SW 1271 (cell line): ENCODE results near the gene SOX6.
"Not testable (repeated sequence)": the region's sequence is repeated elsewhere in the genome, so short reads cannot be mapped to it uniquely, and the experiment has no call there.

Experiments
- DNase-seq, 2 experiments: peaks; one replicate each; lab custom pipeline; 2025; lab: John Stamatoyannopoulos, UW

Gene SOX6

DNA sequence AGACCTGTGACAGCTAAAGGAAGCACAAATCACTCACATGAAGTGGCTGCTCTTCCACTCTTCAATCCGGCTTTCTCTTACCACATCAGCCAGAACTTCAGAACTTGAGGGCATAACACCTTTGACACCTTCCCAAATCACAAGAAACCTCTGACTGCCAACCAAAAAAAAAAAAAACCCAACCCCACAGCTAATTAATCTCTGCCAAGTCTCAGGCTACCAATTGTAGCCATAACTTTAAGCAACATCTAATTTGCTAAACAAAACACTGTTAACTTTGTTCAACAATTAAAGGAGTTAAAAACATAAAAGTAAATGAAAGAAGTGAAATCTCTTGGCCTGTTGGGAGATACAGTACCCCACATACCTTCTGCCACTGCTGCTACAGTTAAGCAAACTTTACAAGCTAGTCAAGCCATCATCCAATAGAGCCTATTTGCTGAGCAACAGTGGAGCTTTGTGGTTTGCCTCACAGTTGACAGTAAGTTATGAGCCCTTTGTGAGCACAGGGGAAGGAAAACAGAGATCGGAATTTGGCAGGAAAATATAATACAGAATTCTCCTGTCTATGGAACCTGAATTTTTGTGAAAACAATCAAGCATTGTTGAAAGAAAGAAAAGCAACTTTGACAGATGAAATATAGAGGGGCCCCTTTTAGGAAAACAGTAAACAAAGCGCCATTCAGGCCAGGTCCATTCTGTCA, at the start of gene SOX6:
TSS of gene SOX6 (minus strand) at position 490 of the 704 bp plus-strand sequence. CDS start 15,298 bp downstream, outside the sequence.
- DNase-seq, result no peak

DNA sequence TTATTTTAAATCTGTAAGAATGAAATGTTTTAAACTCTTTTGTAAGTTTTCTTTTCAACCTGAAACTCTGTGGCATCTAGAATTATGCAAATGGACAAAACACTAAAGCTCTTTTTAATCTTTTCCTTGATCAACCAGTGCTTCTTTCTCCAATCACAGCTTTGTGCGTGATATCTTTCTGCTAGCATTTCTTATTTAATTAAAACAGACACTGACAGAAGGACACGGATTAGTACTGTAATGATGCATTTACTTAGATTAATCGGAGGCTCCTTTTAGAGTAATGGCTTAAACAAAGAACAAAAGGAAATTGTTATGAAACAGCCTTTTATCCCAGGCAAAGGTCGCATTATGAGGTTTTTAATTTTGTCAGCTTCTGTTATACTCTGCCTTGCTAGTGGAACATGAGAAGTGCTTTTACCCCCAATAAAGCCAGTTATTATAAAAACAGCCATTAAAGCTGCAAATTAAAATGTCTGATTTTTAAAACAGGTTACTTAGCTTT, 48.5 kb upstream of the SOX6 start:
- no peak for DNase-seq

DNA sequence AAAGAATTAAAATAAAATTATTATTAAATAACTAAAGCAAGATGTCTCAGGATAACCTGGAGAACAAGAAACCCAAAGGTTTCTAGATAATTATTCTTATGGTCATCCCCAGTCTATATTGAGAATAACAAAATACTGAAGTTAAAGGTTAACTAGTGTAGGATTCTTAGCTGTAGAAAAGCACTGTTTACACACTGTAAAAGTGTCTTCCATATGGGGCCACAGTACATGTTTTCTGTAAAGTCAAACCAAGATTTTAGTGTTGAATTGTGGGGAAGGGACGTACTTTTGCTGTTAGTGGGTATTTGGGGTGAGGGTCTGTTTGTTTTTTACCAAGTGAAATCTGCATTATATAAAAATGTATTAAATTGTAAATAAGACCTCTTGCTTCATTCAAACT, 47.5 kb upstream of the SOX6 start:
- no peak for DNase-seq

DNA sequence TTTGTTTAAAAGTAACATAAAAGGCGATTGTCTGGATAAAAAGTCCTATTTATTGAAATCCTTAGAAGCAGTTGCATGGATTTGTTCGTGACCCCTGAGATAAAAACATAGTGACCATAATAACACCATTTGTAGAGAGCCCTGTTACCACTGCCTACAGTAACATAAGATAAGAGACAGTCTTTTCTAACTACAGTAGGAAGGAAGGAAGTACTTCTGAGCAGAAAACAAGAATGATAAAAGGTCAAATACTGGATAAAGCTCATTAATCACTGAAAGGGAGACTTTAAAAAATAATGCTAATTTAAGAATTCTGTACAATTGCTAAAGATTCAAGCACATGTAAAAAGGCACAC, 47.1 kb upstream of the SOX6 start:
- no peak for DNase-seq

DNA sequence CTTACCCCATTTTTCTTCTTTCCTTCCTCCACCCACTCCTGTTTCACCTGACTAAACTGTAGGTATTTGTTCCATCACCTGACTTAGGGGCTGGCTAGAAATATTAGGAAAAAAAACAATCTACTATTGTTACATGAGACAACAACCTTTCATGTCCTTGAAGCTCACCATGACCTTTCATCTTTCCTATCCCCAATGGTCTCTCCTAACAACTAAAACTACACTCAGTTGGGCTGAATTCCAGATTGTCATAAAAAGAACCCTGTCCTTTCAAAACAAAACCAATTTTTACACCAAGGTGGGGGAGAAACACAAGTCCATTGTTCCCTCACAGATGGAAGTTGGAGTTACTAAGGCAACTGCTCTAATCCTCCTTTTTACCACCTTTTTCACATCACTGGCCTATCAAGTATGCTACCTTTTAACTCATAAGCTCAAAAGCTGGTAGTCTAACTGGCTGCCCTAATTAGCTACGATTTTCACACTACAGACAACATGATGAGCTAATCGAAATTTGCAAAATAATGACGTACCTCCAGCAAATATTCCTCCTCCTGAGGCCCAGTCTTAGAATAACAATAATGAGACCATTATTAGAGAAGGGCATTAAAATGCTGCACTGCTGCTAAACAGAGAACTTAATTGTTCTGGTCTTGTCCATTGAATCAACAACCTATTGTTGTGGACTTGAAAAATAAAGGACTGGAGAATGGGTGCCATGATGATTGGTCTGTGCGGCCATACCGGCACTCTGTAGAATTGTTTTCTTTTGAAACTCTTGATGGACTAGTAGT, 46.5 kb upstream of the SOX6 start:
- no peak for DNase-seq

DNA sequence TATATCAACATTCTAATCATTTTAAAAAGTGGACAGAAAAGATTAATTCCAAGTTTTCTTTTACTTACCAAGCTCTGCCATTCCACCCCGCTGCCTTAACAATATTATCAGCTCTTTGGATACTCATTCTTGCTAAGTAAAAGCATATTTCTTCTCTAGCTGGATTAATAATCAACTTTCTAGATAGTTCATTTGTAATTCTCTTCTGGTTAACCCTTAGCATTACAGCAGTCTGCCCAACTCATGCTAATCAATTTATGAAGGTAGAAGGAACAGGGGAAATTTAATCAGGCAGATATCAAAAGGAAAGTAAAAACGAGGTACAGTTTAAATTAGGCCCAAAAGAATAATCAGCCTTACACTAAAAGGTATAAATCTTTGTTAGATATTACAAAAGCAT, 41.0 kb upstream of the SOX6 start:
- no peak for DNase-seq

DNA sequence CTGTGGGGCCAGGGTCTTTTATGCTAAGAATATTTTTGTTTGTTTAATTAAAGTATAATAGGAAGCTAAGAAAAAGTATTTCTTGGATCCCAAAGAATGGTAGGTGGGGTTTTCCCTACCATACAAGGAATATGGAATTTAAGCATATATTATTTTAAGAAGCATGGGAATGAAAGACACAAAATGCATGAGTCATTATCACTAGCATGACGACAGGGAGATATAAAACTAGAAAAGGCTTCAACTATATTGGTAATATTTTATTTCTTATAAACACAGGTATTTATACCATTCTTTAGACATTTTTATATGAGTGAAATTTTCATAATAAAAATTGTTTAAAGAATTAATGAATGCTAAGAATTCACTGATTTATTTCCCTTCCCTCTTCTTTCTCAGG, 39.3 kb upstream of the SOX6 start:
- DNase-seq, result no peak

DNA sequence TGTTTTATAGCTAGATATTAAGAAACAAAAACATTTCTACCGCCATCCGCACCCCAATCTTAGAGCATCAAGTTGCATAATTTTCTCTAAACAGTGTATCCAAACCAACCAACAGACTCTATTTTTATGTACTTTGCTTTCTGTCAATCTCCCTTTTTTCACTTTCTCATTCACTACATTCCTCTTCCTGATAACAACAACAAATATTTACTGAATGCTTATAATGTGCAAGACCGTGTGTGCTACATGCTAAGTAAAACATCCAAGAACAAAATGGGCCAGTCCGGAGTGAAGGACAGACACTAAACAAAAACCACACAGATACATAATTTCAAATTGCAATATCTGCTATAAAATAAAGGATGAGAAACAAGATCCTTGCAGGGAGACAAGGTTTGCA, 38.6 kb upstream of the SOX6 start:
- DNase-seq, result no peak

DNA sequence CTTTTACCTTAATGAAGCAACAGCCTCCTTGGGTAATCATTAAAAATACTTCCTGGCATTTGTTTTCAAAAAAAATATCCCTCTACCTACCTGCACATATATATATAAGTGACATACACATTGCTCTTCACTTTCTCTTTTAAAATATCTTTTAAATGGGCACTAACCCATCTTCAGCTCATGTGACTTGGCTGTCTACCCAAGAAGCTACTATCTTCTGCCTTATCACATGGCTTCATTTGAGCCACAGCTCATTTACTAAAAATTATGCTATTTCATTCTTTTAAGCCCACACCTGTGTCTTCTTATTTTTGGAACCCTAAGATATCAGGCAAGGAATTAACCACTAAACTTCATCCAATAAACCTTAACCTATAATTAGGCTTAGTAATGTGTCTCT, 37.0 kb upstream of the SOX6 start:
- no peak for DNase-seq

DNA sequence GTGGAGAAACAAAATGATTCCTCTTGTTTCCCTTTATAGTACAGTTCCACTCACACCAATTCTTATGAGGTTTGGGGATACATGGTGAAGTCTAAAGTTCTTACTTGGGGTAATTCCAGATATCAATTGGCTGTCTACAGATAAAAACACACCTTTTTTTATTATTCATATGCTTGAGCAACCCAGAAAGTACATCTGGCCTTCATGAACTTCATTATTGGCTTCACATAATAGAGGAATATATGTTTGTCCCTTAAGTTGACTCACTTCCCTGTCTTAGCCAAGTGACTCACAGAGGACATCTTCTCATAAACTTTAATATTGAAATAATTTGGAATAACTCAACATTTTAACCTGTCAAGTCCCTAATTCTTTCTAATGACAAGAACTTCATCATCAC, 36.3 kb upstream of the SOX6 start:
- DNase-seq, result no peak

DNA sequence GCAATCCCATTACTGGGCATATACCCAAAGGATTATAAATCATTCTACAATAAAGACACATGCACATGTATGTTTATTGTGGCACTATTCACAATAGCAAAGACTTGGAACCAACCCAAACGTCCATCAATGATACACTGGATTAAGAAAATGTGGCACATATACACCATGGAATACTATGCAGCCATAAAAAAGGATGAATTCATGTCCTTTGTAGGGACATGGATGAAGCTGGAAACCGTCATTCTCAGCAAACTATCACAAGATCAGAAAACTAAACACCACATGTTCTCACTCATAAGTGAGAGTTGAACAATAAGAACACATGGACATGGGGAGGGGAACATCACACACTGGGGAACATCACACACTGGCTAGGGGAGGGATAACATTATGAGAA, 34.5 kb upstream of the SOX6 start:
- DNase-seq, result not testable (repeated sequence)

DNA sequence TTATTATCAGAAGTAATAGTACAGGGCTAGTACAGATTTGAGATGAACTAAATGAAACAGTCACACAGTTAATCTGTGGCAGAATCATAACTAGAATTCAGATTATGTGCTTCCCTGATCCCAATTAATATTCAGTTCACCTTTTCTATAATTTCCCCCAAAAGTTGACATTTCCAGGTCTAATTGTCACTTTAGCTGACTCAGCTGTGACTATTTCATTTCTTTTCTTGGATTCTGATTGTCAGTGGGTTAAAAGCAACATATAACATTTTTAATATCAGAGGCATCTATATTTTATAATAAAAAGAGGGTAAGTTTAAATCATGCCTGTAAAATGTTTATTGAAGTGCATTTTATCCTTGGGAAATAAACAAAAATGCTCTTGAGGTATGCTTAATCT, 28.8 kb upstream of the SOX6 start:
- no peak for DNase-seq

DNA sequence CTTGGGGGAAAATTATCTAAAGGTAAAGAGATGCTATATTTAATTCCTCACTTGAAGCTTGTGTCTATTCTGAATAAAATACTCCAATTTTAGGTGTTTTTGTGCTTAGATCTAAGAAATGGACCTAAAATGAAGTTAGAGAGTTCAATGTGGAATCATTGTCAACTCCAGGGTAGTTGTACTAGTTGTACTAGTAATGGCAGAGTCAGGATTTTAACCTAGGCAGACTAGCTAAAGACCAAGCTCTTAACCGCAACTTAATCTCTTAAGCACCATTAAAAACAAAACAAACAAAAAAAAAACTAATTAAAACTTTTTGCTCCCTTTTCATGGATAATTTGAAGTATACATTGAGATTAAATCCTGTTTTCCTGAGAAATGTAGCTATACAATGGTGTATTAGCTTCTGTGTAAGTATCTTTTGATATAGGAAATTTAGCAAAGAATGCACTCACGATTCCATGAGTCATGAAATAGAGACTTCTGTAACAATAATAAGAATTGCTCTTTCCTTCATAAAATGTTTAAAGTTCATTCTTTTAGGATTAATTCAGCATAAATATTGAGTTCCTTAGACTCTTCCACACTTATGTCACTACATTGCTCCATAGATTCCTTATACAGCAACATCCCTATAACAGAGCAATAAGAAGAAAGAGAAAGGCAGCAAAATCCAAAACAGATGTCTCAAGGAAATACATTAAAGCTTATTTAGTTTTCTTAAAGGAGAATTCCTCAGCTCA, 26.5 kb upstream of the SOX6 start:
- DNase-seq, result no peak

DNA sequence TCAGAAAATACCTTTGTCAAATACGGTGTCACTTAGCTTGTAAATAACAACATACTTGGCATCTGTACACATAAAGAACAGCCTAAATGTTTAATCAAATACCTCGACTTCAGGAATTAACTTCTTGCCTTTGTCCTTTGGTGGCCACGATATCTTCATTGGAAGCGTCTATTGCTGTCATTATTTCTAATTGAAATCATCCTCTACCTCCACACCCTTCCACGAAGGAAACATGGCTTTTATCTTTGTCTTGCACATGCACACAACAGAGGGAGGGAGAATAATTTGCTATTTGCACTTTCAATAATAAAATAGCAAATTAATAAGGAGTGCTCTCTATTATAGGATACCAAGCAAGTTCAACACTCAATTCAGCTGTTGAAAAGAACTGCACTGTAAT, 25.8 kb upstream of the SOX6 start:
- DNase-seq, result no peak

DNA sequence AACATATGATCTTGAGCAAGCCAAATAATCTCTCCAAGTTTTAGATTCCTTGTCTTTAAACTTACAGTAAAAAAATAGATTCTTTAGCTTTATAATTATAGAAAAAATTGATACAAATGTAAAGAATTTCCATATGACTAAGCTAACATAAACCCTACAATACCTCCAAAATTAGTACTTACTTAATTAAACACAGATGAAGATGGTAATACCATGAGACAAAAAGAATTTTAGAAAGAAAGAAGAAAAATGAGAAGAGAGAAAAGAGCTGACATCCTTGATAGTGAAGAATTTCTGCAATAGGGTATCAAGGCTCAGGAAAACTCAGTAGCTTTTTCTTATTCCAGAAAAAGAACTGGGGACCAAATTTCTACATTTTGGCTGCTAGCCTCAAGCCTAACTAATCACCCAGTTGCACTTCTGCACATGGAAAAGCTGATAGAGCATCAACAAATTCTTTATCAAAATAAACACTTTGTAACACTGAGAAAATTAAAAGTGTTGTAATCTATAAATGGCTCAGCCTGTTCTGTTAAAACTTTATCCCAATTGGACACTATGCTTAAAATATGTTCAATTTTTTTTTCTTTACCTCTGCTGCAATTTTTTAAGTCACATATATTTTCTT, 24.7 kb upstream of the SOX6 start:
- DNase-seq, result no peak

DNA sequence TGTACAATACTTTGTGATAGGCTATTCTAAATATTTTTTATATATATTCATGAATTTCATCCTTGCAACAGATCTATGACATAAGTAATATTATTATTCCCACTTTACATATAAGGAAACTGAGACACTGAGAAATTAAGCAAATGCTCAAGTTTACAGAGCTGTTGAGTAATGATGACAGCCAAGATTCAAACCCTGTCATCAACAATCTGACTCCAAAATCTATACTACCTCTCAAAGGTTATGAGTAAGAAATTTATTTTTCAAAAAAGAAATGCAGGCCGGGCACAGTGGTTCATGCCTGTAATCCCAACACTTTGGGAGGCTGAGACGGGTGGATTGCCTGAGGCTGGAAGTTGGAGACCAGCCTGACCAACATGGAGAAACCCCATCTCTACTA, 22.6 kb upstream of the SOX6 start:
- no peak for DNase-seq

DNA sequence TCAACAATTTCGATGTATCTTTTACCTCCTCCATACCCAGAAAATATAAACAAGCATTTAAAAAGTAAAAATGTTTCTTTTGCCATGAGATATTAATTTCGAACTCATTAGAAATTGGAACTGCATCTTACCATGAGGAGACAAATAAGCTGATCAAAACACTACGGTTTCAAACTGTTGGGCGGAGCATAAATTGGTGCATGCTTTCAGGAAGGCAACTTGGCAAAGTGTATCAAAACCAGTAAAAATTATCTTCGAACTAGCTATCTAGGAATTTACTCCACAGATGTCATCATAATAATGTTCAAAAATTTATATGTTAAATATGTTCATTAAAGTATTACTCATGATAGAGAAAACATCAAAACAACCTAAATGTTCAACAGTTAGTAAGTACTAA, 21.4 kb upstream of the SOX6 start:
- no peak for DNase-seq

DNA sequence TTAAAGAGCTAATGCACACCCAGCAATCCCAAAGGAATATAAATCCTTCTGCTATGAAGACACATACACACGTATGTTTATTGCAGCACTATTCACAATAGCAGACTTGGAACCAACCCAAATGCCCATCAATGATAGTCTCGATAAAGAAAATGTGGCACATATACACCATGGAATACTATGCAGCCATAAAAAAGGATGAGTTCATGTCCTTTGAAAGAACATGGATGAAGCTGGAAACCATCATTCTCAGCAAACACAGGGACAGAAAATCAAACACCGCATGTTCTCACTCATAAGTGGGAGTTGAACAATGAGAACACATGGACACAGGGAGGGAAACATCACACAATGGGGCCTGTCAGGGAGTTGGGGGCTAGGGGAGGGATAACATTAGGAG, 19.3 kb upstream of the SOX6 start:
- DNase-seq, result not testable (repeated sequence)

DNA sequence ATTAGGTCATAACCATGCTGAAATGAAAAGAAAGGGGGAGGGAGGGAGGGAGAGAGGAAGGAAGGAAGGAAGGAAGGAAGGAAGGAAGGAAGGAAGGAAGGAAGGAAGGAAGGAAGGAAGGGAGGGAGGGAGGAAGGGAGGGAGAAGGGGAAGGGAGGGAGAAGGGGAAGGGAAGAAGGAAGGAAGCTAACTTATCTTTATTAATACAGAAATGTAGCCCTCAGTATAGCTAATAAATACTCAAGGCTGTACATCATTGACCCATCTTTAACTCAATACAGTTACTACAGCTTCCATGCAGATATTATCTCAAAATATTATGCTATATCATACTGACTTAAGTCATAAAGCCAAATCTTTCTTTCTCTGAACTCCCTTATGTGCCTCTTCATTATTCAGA, 17.4 kb upstream of the SOX6 start:
- no peak for DNase-seq

DNA sequence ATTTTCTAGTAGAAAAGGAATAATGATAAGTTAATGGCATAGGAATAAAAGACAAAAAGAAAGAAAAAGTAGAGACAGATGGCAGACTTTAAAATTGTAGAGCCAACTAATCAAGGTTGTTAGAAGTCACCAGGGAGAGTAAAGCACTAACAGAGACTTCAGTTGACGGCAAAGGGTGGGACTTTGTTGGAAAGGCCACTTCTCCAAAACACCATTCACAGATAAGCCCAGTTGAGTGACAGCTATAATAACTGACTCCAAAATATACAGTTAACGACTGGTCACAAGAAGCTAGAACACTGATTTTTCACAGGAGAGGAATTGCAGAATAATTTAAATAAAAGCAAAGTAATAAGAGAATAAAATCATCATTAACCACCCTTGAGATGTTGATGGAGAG, 16.0 kb upstream of the SOX6 start:
- DNase-seq, result no peak

DNA sequence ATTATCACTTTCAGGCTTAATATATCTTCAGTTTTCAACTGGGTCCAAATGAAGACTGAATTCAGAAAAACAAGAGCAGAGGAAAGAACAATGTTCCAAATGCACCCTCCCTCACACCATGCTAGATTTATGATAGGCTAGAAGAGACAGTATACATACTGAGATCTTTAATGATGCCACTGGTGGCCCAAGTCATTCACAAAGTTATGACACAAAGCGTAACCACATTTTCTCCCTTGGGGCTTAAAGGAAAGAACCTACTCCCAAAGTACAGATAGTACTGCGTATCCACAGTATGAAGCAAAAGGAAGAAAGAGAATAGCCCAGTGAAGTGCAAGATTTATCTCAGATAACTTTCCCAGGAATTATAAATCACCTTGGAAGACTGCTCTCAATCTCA, 10.9 kb upstream of the SOX6 start:
- no peak for DNase-seq

DNA sequence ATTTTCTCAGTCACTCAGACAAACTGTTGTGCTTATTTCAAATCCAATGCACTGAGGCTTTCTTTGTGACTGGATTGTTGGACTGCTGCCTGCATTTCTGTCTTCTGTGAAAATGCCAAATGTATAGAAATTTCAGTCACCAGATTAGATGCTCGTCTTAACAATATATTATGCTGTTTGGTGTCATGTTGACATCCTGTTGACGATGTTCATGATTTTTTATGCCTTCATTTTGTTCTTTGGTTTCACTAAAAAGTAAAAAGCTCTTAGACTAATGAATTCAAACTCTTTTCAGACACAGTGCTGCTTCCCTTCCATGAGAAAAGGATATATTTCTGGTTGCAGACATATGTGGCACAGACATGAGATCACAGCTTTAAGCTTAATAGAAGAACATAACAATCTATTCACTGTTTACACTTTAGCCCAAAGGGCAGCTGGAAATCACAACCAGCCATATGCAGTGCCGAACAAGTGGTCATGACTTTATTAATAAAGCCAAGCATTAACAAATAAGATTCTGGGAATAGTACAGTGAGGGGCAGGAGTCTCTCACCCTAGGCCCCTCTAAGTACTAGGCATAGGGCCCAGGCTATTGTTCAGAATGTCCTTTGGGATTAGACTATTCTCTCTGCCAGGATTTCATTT, 9.4 kb upstream of the SOX6 start:
- no peak for DNase-seq
